HepG2 (cell line): Measurements from ENCODE around the gene MFSD6. TPM values are rescaled to one million over a fixed set of nuclear protein-coding genes. Genes with fewer than 3 reads are reported as not detected.

Experiments
- ATAC-seq: fragments of 200-7000 bp; cut with Tn5 transposase; 3 replicates; pipeline ENCODE4 v1.9.1; 2020; ENCODE audit warnings: mild to moderate bottlenecking, moderate library complexity
- BruUV-seq: library from RNA; stranded (reverse); fragments of 400-500 nt; replicated peaks from 2 replicates; lab custom pipeline; 2021; lab: Mats Ljungman, UMichigan
- CTCF ChIA-PET: fragments of 300-600 bp; formaldehyde crosslinking; extraction: SDS; loops from one replicate; lab custom pipeline; 2021; ENCODE audit warnings: low total read pairs, inconsistent platforms, low intra/inter-chr PET ratio; lab: Yijun Ruan, JAX
- POLR2A ChIA-PET: fragments of 350-600 bp; sonication (Branson Sonifier 250); formaldehyde crosslinking; loops from one replicate; lab custom pipeline; 2020; ENCODE audit warnings: antibody characterized with exemption, inconsistent platforms; lab: Yijun Ruan, JAX
- DNase-seq: peaks from one replicate; pipeline ENCODE4 v3.0.0-alpha.2; 2015; ENCODE audit warnings: low spot score
- FAIRE-seq: peaks from 3 replicates; lab custom pipeline; 2011; peaks lifted over from hg19 to GRCh38; lab: Jason Lieb, UNC
- H2AFZ ChIP-seq: one replicate; pipeline ENCODE4 v1.6.1; 2011; ENCODE audit warnings: low read length, inconsistent platforms
- H3K27ac ChIP-seq: fragments of 300-600 bp; 3 replicates; pipeline ENCODE4 v1.8.0; 2011; ENCODE audit warnings: mixed run types, mild to moderate bottlenecking, mixed read lengths, low read length, inconsistent platforms; ENCODE audit not compliant: insufficient read depth; ENCODE audit errors: extremely low read length
- H3K27me3 ChIP-seq, 2 experiments: fragments of 200-600 bp in 1 of 2; 2 replicates in 1 of 2; 3 replicates in 1 of 2; pipeline versions ENCODE4 v1.6.0 to v1.8.0; 2011; ENCODE audit warnings: low read length in 2 of 2, mild to moderate bottlenecking in 2 of 2, moderate library complexity in 2 of 2, inconsistent platforms in 1 of 2; ENCODE audit not compliant: insufficient read depth in 2 of 2, control insufficient read depth in 1 of 2
- H3K36me3 ChIP-seq, 2 experiments: fragments of 200-600 bp in 1 of 2; replicated peaks in 1 of 2; 2 replicates in 1 of 2; 3 replicates in 1 of 2; pipeline versions ENCODE4 v1.5.1 to v1.8.0; 2011; ENCODE audit warnings: low read length in 2 of 2, inconsistent platforms in 1 of 2; ENCODE audit not compliant: insufficient read depth in 2 of 2, control insufficient read depth in 1 of 2
- H3K4me1 ChIP-seq: 2 replicates; pipeline ENCODE4 v1.5.1; 2012; ENCODE audit warnings: low read length, inconsistent platforms; ENCODE audit not compliant: insufficient read depth
- H3K4me2 ChIP-seq: 2 replicates; pipeline ENCODE4 v1.6.0; 2011; ENCODE audit warnings: low read depth, low read length, inconsistent platforms
- H3K4me3 ChIP-seq, 3 experiments: fragments of 200-600 bp in 1 of 3; sonication (generic), shearing (Covaris generic) in 1 of 3; replicated peaks in 1 of 3; 2 replicates each; pipeline ENCODE4 v1.5.1; 2011 to 2016; ENCODE audit warnings: low read length in 3 of 3, inconsistent platforms in 2 of 3, low read depth in 2 of 3, mild to moderate bottlenecking in 2 of 3, control low read depth in 1 of 3, mixed read lengths in 1 of 3; ENCODE audit not compliant: insufficient read depth in 1 of 3
- H3K79me2 ChIP-seq: one replicate; pipeline ENCODE4 v1.6.1; 2011; ENCODE audit warnings: low read length, inconsistent platforms; ENCODE audit not compliant: insufficient read depth
- H3K9ac ChIP-seq: 2 replicates; pipeline ENCODE4 v1.6.0; 2011; ENCODE audit warnings: mild to moderate bottlenecking, low read depth, low read length, inconsistent platforms; ENCODE audit not compliant: insufficient read depth
- H3K9me3 ChIP-seq: 2 replicates; pipeline ENCODE4 v1.5.1; 2012; ENCODE audit warnings: mild to moderate bottlenecking, low read length
- H4K20me1 ChIP-seq: 2 replicates; pipeline ENCODE4 v1.6.0; 2011; ENCODE audit warnings: inconsistent platforms, mild to moderate bottlenecking, low read length, moderate library complexity; ENCODE audit not compliant: insufficient read depth
- ELF3 ChIP-seq: IDR thresholded peaks from 2 replicates; pipeline ENCODE4 v1.6.1; 2016; ENCODE audit warnings: missing genetic modification reagents, missing compliant biosample characterization
- ELF4 ChIP-seq: sonication (generic); formaldehyde crosslinking; IDR thresholded peaks from 2 replicates; pipeline ENCODE4 v1.5.0; 2020; ENCODE audit warnings: missing genetic modification reagents, mild to moderate bottlenecking, moderate library complexity, borderline replicate concordance
- KDM5B ChIP-seq: sonication (generic); formaldehyde crosslinking; IDR thresholded peaks from 2 replicates; pipeline ENCODE4 v1.4.0; 2020; ENCODE audit warnings: missing genetic modification reagents, mild to moderate bottlenecking, borderline replicate concordance
- NR3C1 ChIP-seq: sonication (generic); formaldehyde crosslinking; IDR thresholded peaks from 2 replicates; pipeline ENCODE4 v1.4.0; 2020; ENCODE audit warnings: missing genetic modification reagents
- PAF1 ChIP-seq: IDR thresholded peaks from 2 replicates; pipeline ENCODE4 v1.6.1; 2016; ENCODE audit warnings: missing genetic modification reagents, missing compliant biosample characterization
- TCF12 ChIP-seq, 2 experiments: fragments of 450-650 bp in 1 of 2; sonication (generic) in 1 of 2; formaldehyde crosslinking in 1 of 2; IDR thresholded peaks; 2 replicates each; pipeline versions ENCODE4 v1.6.1 to v1.8.0; 2017 to 2022; ENCODE audit warnings: antibody characterized with exemption in 1 of 2, mild to moderate bottlenecking in 1 of 2, missing genetic modification reagents in 1 of 2, moderate library complexity in 1 of 2
- ZNF530 ChIP-seq: sonication (generic); formaldehyde crosslinking; IDR thresholded peaks from 2 replicates; pipeline ENCODE4 v1.5.0; 2020; ENCODE audit warnings: low read depth, mild to moderate bottlenecking, missing genetic modification reagents
- WGBS: methylation state at CpG from one replicate; pipeline ENCODE4 v1.1.6; 2017; ENCODE audit warnings: low lambda C conversion rate; 5-methylcytosine and 5-hydroxymethylcytosine counted together
- in situ Hi-C: cut with HindIII; loops from 2 replicates; pipeline ENCODE4 v1.10.0; 2017; ENCODE audit warnings: low pct_unique_long_range_greater_than_20kb; ENCODE audit not compliant: extremely low pct_ligation_motif_present
- intact Hi-C: fragments of 100-400 bp; cut with micrococcal nuclease; formaldehyde crosslinking; loops from one replicate; pipeline ENCODE4 v1.10.0; 2022; ENCODE audit not compliant: unreplicated experiment
- polyA plus RNA-seq, 8 experiments: library from polyadenylated mRNA; depleted of rRNA in 3 of 8; stranded (reverse) in 7 of 8; unstranded in 1 of 8; fragments of >200 nt; fragmentation: Illumina TruSeq in 4 of 8; extraction: Trizol in 4 of 8; gene quantifications; 2 replicates each; pipeline versions ENCODE4 v1.2.1 to v1.2.3, GENCODE V29; 2011 to 2016; ENCODE audit warnings: low read depth in 4 of 8, missing spikeins in 1 of 8, mixed read lengths in 1 of 8; ENCODE audit not compliant: insufficient read depth in 1 of 8
- total RNA-seq, 5 experiments: library from RNA; depleted of rRNA; stranded (reverse); fragments of >200 nt; fragmentation: Illumina TruSeq; extraction: Trizol; gene quantifications; 2 replicates each; pipeline ENCODE4 v1.2.3, GENCODE V29; 2016; ENCODE audit warnings: low read depth in 1 of 5
- TF ChIP-seq, protein P1 (sequence below): sonication (generic); formaldehyde crosslinking; IDR thresholded peaks from 2 replicates; pipeline ENCODE4 v1.4.0; 2020; ENCODE audit warnings: missing genetic modification reagents
- TF ChIP-seq, protein P2 (sequence below): sonication (generic); formaldehyde crosslinking; IDR thresholded peaks from 2 replicates; pipeline ENCODE4 v1.4.0; 2020; ENCODE audit warnings: mild to moderate bottlenecking, missing genetic modification reagents, borderline replicate concordance

Gene MFSD6
- total and polyA plus RNA-seq, 2 of the 13 experiments (the other 11 are each of a cell fraction or from before 2014, with no cell fraction given) = 0.92 to 1.4 TPM

DNA sequence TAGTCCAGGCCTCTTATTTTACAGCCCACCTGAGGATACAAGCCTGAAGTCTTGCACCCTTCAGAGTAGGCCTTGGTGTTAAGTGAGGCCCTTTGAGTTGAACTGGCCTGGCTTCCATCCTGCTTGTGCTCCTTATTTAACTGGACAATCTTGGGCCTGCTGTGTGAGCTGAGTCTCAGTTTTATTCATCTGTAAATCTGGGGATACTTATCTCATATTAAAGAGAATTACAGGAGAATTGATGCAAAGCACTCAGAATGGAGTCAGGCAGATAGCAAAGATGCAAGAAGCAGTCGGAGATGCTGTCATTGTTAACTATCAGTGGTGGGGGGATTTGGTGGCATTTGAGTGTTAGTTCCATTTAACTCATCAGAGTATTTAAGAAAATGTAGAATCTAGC is 36.8 kb downstream of the MFSD6 start:
- Histone ChIP-seq H3K9me3 (no peaks in the 10 kb centered on the region), H3K27me3 (no peaks in the 10 kb centered on the region), H3K27ac (no peak overlapping the region), H3K79me2 (no peaks in the 10 kb centered on the region), H2AFZ (no peak overlapping the region), H3K9ac (no peak overlapping the region), H3K4me3 (no peak overlapping the region), H4K20me1 (no peaks in the 10 kb centered on the region), H3K4me1 (peaks cover 12% of the 10 kb centered on the region; the same call in 1 of the 2 replicates), H3K4me2 (no peak overlapping the region), H3K36me3 (no peaks in the 10 kb centered on the region)
- BruUV-seq = no TSS peak
- TF ChIP-seq KDM5B (CRISPR knock-in tag) (no peak), ELF3 (no peak), PAF1 (CRISPR knock-in tag) (no peak), ELF4 (CRISPR knock-in tag) (no peak), NR3C1 (CRISPR knock-in tag) (no peak), ZNF530 (no peak), TCF12 (IDR thresholded peaks at IDR 0.05) (no peak), TCF12 (CRISPR knock-in tag; IDR thresholded peaks at IDR 0.05) (no peak)
- TF ChIP-seq, protein P1, sequence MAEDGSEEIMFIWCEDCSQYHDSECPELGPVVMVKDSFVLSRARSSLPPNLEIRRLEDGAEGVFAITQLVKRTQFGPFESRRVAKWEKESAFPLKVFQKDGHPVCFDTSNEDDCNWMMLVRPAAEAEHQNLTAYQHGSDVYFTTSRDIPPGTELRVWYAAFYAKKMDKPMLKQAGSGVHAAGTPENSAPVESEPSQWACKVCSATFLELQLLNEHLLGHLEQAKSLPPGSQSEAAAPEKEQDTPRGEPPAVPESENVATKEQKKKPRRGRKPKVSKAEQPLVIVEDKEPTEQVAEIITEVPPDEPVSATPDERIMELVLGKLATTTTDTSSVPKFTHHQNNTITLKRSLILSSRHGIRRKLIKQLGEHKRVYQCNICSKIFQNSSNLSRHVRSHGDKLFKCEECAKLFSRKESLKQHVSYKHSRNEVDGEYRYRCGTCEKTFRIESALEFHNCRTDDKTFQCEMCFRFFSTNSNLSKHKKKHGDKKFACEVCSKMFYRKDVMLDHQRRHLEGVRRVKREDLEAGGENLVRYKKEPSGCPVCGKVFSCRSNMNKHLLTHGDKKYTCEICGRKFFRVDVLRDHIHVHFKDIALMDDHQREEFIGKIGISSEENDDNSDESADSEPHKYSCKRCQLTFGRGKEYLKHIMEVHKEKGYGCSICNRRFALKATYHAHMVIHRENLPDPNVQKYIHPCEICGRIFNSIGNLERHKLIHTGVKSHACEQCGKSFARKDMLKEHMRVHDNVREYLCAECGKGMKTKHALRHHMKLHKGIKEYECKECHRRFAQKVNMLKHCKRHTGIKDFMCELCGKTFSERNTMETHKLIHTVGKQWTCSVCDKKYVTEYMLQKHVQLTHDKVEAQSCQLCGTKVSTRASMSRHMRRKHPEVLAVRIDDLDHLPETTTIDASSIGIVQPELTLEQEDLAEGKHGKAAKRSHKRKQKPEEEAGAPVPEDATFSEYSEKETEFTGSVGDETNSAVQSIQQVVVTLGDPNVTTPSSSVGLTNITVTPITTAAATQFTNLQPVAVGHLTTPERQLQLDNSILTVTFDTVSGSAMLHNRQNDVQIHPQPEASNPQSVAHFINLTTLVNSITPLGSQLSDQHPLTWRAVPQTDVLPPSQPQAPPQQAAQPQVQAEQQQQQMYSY (CRISPR knock-in tag) = no peak
- TF ChIP-seq, protein P2, sequence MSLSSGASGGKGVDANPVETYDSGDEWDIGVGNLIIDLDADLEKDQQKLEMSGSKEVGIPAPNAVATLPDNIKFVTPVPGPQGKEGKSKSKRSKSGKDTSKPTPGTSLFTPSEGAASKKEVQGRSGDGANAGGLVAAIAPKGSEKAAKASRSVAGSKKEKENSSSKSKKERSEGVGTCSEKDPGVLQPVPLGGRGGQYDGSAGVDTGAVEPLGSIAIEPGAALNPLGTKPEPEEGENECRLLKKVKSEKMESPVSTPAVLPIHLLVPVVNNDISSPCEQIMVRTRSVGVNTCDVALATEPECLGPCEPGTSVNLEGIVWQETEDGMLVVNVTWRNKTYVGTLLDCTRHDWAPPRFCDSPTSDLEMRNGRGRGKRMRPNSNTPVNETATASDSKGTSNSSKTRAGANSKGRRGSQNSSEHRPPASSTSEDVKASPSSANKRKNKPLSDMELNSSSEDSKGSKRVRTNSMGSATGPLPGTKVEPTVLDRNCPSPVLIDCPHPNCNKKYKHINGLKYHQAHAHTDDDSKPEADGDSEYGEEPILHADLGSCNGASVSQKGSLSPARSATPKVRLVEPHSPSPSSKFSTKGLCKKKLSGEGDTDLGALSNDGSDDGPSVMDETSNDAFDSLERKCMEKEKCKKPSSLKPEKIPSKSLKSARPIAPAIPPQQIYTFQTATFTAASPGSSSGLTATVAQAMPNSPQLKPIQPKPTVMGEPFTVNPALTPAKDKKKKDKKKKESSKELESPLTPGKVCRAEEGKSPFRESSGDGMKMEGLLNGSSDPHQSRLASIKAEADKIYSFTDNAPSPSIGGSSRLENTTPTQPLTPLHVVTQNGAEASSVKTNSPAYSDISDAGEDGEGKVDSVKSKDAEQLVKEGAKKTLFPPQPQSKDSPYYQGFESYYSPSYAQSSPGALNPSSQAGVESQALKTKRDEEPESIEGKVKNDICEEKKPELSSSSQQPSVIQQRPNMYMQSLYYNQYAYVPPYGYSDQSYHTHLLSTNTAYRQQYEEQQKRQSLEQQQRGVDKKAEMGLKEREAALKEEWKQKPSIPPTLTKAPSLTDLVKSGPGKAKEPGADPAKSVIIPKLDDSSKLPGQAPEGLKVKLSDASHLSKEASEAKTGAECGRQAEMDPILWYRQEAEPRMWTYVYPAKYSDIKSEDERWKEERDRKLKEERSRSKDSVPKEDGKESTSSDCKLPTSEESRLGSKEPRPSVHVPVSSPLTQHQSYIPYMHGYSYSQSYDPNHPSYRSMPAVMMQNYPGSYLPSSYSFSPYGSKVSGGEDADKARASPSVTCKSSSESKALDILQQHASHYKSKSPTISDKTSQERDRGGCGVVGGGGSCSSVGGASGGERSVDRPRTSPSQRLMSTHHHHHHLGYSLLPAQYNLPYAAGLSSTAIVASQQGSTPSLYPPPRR (CRISPR knock-in tag) = no peak
- intact Hi-C loops (no loop called here), in situ Hi-C loops (no loop called here)
- no peak for FAIRE-seq
- ChIA-PET POLR2A (no interaction called here), CTCF (no interaction called here)
- 34% methylated on average over 1 of the region's 1 CpG for WGBS
- DNase-seq = no peak
- no peak for ATAC-seq
